Fibroblast of skin of right quadriceps (primary cell): Measurements from ENCODE around the gene UBE2F.

Experiments used
- DNase-seq: peaks from one replicate; pipeline ENCODE4 v3.0.0-alpha.2; 2013

UBE2F gene

DNA sequence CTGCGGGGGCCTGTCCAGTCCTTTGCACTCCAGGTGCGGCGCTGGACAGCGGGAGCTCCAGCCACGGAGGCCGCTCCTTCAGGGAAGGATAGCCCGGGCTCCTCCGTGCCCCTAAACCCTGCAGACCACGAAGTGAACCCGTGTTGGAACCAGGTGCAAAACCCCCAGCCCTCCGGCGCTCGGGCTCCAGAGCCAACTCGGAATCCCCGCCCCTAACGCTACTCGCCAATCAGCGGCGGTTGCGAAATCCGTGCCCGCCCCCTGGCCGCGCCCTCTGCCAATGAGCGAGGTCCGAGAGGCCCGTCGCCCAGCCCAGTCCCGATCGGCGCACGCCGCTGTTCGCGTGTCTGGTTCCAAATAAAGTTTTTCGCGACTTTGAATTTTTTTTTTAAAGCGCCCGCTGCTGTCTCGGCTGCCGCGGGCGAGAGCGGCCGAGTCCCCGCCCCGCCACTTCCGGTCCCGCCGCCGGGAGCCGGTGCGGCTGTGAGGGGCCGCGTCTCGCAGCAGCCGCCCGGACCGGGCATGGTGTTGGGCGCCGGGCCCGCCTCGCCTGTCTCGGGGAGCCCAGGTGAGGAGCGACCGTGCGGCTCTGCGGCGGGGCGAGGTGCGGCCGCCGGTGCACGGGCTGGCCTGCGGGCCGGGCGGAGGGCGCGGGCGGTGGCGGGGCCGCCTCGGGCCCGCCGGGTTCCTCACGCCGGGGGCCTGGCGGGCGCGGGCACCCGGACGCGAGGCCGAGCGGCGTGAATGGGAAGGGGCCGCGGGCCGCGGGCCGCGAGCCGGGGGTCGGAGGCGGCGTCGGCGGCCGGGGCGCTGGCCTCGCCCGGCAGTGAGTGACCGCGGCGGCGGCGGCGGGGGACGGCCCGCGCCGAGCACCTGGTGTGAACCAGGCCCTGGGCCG is at the start of gene UBE2F:
Gene UBE2F (plus strand): TSS at position 450 of the 898 bp plus-strand sequence. CDS start 6,094 bp downstream, outside the sequence.
- peak; percentile 97 for DNase-seq

DNA sequence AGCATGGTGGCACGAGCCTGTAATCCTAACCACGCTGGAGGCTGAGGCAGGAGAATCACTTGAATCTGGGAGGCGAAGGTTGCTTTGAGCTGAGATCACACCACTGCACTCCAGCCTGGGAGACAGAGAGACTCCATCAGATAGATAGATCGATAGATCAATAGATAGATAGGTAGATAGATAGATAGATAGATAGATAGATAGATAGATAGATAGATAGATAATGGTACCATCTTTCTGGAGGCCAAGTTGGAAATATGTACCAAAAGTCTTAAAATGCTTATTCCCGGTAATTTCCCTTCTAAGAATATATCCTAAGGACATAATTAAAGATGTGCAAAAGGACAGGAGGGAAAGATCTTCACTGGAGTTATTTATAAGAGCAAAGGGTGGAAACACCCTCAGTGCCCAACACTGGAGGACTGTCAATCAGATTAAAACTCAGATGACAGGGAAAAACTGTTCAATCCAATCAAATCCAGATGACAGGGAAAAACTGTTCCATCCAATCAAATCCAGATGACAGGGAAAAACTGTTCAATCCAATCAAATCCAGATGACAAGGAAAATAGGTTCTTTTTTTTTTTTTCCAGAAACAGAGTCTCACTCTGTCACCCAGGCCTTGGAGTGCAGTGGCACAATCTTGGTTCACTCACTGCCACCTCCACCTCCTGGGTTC is 49.0 kb upstream of the UBE2F start:
- DNase-seq, result no peak

GRCh38 chr2:237919593-237919992 is 47.2 kb upstream of the UBE2F start:
- no peak for DNase-seq

DNA sequence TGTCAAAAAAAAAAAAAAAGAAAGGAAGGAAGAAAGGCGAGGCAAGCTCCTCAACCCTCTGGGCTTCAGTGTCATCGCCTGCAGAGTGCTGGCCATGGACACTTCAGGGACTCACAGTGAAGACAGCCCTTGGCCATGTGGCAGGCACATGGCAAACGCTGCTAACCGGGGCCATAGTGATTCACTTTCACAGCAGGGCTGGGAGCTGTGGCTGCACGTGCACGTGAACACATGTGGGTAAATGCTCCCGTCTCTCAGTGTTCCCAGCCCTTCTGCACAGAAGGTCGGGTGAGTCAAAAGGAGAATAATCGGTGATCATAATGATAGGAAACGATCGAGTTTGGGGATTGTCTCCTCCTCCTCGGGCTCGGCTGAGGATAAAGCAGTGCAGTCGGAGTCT is 46.1 kb upstream of the UBE2F start:
- peak; percentile 58 for DNase-seq

DNA sequence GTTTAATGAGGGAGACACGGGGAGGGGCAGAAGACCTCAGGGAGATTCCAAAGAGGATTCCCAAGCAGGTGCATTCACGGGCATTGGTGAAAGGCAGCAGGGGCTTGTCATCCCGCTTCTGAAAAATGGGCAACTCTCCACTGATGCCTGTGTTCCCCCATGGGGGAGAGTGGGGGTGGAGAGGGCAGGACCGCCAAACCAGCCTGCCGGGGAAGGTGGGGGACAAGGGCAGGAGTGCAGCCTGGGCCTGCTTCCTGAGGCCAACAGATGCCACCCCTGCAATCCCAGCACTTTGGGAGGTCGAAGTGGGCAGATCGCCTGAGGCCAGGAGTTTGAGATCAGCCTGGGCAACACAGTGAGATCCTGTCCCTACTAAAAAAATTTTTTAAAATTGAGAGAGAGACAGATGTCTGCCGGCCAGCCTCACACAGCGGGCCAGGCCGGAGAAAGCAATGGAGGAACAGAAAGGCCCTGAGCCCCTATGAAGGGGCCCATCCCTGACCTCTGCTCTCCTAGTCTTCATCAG is 44.8 kb upstream of the UBE2F start:
- no peak for DNase-seq

GRCh38 chr2:237922641-237923361 is 44.0 kb upstream of the UBE2F start:
- no peak for DNase-seq

GRCh38 chr2:237923481-237924163 is 43.2 kb upstream of the UBE2F start:
- peak; percentile 62 for DNase-seq

DNA sequence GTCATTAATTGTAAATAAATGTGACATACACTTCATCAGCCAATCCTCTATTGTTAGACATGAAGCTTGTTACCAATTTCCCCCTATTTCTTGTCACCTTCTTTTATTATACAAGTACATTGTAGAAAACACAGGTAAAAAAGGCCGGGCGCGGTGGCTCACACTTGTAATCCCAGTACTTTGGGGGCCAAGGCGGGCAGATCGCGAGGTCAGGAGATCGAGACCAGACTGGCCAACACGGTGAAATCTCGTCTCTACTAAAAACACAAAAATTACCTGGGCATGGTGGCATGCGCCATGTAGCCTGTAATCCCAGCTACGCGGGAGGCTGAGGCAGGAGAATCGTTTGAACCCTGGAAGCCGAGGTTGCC is 42.7 kb upstream of the UBE2F start:
- no peak for DNase-seq

GRCh38 chr2:237927135-237927534 is 39.7 kb upstream of the UBE2F start:
- DNase-seq, result no peak

GRCh38 chr2:237927986-237928385 is 38.8 kb upstream of the UBE2F start:
- no peak for DNase-seq

DNA sequence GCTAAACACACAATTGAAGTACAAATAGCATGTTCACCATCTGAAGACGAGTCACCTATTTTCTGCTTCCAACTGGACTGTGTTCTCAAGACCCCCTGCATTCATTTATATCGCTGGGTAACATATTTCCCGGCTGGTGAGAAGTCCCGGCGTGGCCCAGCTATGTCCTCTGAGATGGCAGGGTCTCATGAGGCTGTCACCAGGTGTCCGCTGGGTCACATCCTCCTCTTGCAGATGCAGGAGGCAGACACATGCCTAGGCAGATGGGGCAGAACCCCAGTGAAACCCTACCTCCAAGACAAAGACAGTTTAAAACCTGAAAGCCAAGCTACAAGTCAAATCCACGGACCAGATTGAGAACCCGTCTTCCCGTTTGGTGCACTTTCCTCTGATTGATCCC is 36.8 kb upstream of the UBE2F start:
- DNase-seq, result no peak

DNA sequence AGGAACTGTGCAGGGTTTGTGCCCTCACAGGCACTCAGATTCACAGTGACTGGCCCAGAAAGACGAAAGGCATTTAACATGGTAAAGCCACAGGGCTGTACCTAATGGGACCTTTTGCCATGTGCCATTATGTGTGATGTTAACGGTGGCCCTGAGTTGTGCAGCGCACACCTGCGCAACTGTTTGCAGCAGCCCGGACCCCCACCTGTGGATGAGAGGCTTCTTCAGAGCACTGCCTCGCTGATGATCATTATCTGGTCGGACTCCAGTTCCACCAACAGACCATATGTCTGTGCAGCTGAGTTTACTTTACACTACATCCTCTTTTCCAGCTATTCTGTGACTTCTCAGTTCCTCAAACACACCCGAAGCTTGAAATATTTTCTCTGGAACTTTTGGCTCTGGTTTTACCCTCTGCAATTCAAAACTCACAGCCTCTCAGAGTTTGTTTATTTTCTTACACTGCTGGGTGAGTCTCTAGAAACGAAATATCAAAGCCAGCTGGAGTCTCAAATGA is 35.6 kb upstream of the UBE2F start:
- peak; percentile 41 for DNase-seq

DNA sequence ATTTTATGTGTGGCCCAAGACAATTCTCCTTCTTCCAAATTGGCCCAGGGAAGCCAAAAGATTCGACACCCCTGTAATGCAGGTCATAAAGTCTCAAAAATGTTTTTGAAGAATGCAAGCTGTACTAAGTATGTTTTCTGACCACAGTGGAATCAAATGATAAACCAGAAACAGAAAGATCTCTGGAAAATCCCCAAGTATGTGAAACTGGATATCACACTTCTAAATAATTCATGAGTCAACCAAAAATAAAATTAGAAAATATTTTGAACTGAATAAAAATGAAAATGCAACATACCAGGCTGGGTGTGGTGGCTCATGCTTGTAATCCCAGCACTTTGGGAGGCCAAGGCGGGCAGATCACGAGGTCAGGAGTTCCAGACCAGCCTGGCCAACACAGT is 34.1 kb upstream of the UBE2F start:
- DNase-seq, result peak; percentile 79

- DNase-seq, result no peak
Measured at GRCh38 chr2:237934186-237934585, 32.6 kb upstream of the UBE2F start.

DNA sequence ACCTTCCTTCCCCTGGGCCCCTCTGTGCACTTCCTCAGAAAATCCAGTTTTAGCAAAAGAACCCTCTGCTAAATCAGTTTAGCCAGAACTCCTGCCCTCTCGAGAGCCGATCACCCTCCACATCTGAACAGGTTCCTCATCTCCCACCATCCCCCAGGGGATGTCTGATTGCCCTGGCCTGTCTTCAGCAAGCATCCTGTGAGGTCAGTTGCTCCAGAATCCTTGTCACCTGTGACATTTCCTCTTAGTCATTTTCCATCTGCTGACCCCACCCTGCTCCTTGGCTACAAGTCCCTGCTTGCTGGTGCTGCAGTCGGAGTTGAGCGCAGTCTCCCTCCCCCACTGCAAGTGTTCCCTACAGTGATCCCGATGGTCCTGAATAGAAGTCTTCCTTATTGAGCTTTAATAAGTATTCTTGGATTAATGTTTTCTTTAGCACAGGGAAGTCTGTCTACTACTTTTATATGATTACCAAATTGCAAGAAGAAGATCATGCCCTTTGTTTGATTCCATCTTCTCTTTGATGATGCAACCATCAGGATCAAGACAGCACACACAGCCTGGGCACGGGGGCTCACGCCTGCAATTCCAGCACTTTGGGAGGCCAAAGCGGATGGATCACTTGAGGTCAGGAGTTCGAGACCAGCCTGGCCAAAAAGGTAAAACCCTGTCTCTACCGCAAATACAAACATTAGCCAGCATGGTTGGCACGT is 30.9 kb upstream of the UBE2F start:
- no peak for DNase-seq

GRCh38 chr2:237939251-237939650 is 27.6 kb upstream of the UBE2F start:
- DNase-seq, result no peak

- no peak for DNase-seq
Measured at GRCh38 chr2:237940828-237941227, 26.0 kb upstream of the UBE2F start.

GRCh38 chr2:237941239-237941638 is 25.6 kb upstream of the UBE2F start:
- no peak for DNase-seq

DNA sequence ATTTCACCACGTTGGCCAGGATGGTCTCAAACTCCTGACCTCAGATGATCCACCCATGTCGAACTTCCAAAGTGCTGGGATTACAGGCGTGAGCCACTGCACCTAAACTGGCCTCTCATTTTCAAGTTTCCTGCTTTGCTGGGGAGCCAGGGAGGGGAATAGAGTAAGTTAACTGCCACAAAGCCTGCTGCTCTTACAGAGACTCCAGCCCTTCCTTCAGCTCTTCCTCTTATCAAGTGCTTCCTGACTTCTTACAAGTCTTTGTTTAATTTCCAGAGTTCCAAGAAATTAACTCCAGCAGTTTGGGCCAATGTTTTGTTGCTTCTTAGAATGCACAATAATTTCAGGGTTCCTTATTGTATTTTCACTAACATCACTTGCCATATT is 24.3 kb upstream of the UBE2F start:
- DNase-seq, result no peak

DNA sequence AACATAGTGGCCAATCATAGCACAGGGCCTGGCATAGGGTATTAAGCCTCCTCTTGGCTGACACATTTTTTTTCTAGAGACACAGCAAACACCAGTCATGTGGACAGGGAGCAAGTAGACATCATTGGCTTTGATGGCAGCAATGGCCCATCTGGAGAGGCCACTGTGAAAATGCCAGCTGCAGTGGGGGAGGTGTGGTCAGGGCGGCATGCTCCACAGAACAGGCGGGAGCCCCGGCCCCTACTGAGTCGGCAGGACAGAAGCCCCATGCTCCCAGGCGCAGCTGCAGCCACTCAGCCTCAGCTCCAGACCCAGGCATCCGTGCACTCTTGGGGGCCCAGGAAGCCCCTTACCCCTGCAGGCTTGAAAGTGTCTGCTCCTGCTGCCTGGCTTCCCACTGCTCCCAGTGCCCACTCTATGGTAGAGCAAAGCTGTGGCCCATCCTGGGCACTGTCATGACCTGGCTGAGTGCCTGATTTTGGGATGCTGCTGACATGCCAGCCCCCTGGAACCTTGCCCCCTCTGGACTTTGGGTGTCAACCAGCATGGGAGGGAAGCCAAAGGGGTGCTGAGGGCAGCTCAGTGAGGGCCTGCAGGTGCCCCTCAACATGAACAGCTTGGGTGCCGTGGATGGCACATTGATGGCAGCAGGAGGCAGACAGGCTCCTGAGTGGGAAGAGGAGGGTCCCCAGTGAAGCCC is 23.3 kb upstream of the UBE2F start:
- DNase-seq, result no peak

DNA sequence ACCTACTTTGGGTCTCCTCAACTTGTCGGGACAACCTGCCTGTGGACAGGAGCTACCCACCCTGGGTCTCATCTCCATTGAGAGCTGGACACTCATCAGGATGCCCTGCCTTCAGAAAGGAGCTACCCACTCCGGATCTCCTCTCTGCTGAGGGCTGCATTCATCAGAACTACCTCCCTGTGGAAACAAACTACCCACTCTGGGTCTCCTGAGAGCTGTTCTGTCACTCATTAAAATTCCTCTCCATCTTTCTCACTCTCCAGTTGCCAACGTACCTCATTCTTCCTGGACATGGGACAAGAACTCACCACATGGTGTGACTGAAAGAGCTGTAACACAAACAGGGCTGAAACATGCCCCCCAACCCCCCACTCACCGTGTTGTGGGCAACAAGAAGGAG is 22.5 kb upstream of the UBE2F start:
- no peak for DNase-seq
